ENCODE measurements around the gene NRBF2.
"Not testable (repeated sequence)": the region's sequence is repeated elsewhere in the genome, so short reads cannot be mapped to it uniquely, and the experiment has no call there.

- not testable (repeated sequence) for TF ChIP-seq CTCF (IDR thresholded peaks at IDR 0.05 in 4 of 5, conservative IDR thresholded peaks at IDR 0.05 in 1 of 5); POLR2A (IDR thresholded peaks at IDR 0.05)
These were observed 29.9 kb upstream of the NRBF2 start for GRCh38 chr10:63103178-63103577.
